MM.1S (cell line): ENCODE data around the gene DIPK1B.

ENCODE experiments used
- CTCF ChIP-seq: fragments of 300-600 bp; sonication (generic); IDR thresholded peaks from 2 replicates; pipeline ENCODE4 v1.5.1; 2016; ENCODE audit warnings: antibody characterized with exemption, low read length, mixed read lengths
- EZH2 ChIP-seq: fragments of 300-600 bp; sonication (generic); optimal IDR thresholded peaks from 2 replicates; pipeline ENCODE3; 2017; ENCODE audit warnings: low read depth, mild to moderate bottlenecking, antibody characterized with exemption, low read length, mixed read lengths
- EZH2phosphoT487 ChIP-seq: fragments of 300-600 bp; sonication (generic); IDR thresholded peaks from 2 replicates; pipeline ENCODE4 v1.6.1; 2018; ENCODE audit warnings: antibody characterized with exemption, low read length

- TF ChIP-seq CTCF (no peak), EZH2 (no peak), EZH2phosphoT487 (no peak)
Measured at GRCh38 chr9:136695435-136695895, 16.9 kb upstream of the DIPK1B start.
